Thoracic aorta (tissue), 2 donors: ENCODE measurements around the gene PPP1R14D. TPM values are rescaled to one million over a fixed set of nuclear protein-coding genes. Genes with fewer than 3 reads are reported as not detected.

ENCODE experiments used
- ATAC-seq: fragments of 150-250 bp; one replicate; pipeline ENCODE4 v1.8.0; 2017; ENCODE audit warnings: low read depth; ENCODE audit not compliant: insufficient number of reproducible peaks, low FRiP score
- DNase-seq: peaks from one replicate; pipeline ENCODE4 v3.0.0-alpha.2; 2020; ENCODE audit warnings: low spot score
- H3K27ac ChIP-seq, 2 donors: fragments of 200-600 bp; sonication (generic); 1 replicate in 1 of 2; 2 replicates in 1 of 2; pipeline ENCODE4 v1.5.1; 2016; ENCODE audit warnings: mild to moderate bottlenecking in 2 of 2, moderate library complexity in 2 of 2
- H3K27me3 ChIP-seq: fragments of 200-600 bp; sonication (generic); replicated peaks from 2 replicates; pipeline ENCODE4 v1.6.0; 2016; ENCODE audit warnings: mild to moderate bottlenecking; ENCODE audit not compliant: insufficient read depth
- H3K36me3 ChIP-seq: fragments of 200-600 bp; sonication (generic); one replicate; pipeline ENCODE4 v1.5.1; 2016
- H3K4me1 ChIP-seq, 2 donors: fragments of 200-600 bp; sonication (generic); 1 replicate in 1 of 2; 2 replicates in 1 of 2; pipeline versions ENCODE4 v1.5.1 to v1.6.0; 2016; ENCODE audit warnings: low read depth in 2 of 2, mild to moderate bottlenecking in 1 of 2; ENCODE audit not compliant: control insufficient read depth in 1 of 2
- H3K4me3 ChIP-seq: fragments of 200-600 bp; sonication (generic); 2 replicates; pipeline ENCODE4 v1.5.1; 2016; ENCODE audit warnings: mild to moderate bottlenecking
- H3K9me3 ChIP-seq: fragments of 200-600 bp; sonication (generic); 2 replicates; pipeline ENCODE4 v1.5.1; 2016
- CTCF ChIP-seq: fragments of 200-600 bp; sonication (generic); IDR thresholded peaks from one replicate; pipeline ENCODE4 v1.5.1; 2019; ENCODE audit warnings: antibody characterized with exemption
- total RNA-seq, 2 donors: library from RNA; depleted of rRNA; stranded (reverse); fragments of >200 nt; gene quantifications; one replicate each; pipeline versions ENCODE4 v1.1.0 to v1.2.3, GENCODE V29; 2016

Gene PPP1R14D
- total RNA-seq, 2 donors from 2014 or later = not detected

GRCh38 chr15:40773902-40774301, 54.6 kb downstream of the PPP1R14D start:
- no peak overlapping the region for H3K4me3 ChIP-seq
- H3K9me3 ChIP-seq = no peaks in the 10 kb centered on the region
- H3K36me3 ChIP-seq = peaks cover 64% of the 10 kb centered on the region
- H3K27me3 ChIP-seq = no peaks in the 10 kb centered on the region
- no peaks in the 10 kb centered on the region for H3K4me1 ChIP-seq
- ATAC-seq (no peak), DNase-seq (no peak)
- no peak overlapping the region for H3K27ac ChIP-seq
- TF ChIP-seq CTCF = no peak

- TF ChIP-seq CTCF = no peak
- Histone ChIP-seq H3K4me3 (no peak overlapping the region), H3K27ac (no peak overlapping the region), H3K4me1 (no peaks in the 10 kb centered on the region), H3K9me3 (no peaks in the 10 kb centered on the region), H3K36me3 (peaks cover 60% of the 10 kb centered on the region), H3K27me3 (no peaks in the 10 kb centered on the region)
- ATAC-seq = no peak
- DNase-seq = no peak
These were observed 55.0 kb downstream of the PPP1R14D start for GRCh38 chr15:40773496-40773895.

GRCh38 chr15:40772014-40772413, 56.5 kb downstream of the PPP1R14D start:
- no peak overlapping the region for H3K27ac ChIP-seq
- no peak for ATAC-seq

GRCh38 chr15:40771242-40771641, 57.3 kb downstream of the PPP1R14D start:
- no peaks in the 10 kb centered on the region for H3K9me3 ChIP-seq
- H3K4me3 ChIP-seq = no peak overlapping the region
- DNase-seq (no peak), ATAC-seq (no peak)
- no peaks in the 10 kb centered on the region for H3K27me3 ChIP-seq
- no peak for TF ChIP-seq CTCF
- peaks cover 40% of the 10 kb centered on the region for H3K36me3 ChIP-seq
- peaks cover 2 to 7% of the 10 kb centered on the region in 2 donors for H3K4me1 ChIP-seq
- H3K27ac ChIP-seq = no peak overlapping the region

More at GRCh38 chr15:40772014-40772413, 56.5 kb downstream of the PPP1R14D start:
- no peaks in the 10 kb centered on the region for H3K4me1 ChIP-seq
- H3K4me3 ChIP-seq = no peak overlapping the region
- H3K36me3 ChIP-seq = peaks cover 47% of the 10 kb centered on the region
- H3K27me3 ChIP-seq = no peaks in the 10 kb centered on the region
- DNase-seq = no peak
- no peaks in the 10 kb centered on the region for H3K9me3 ChIP-seq
- no peak for TF ChIP-seq CTCF

- no peak for DNase-seq
- peaks cover 30% of the 10 kb centered on the region for H3K36me3 ChIP-seq
- peaks cover 12 to 17% of the 10 kb centered on the region in 2 donors for H3K4me1 ChIP-seq
These were observed 58.3 kb downstream of the PPP1R14D start for GRCh38 chr15:40770147-40770721.

More at GRCh38 chr15:40770147-40770721, 58.3 kb downstream of the PPP1R14D start:
- Histone ChIP-seq H3K27ac (no peak overlapping the region), H3K4me3 (no peak overlapping the region), H3K9me3 (no peaks in the 10 kb centered on the region), H3K27me3 (no peaks in the 10 kb centered on the region)
- no peak for TF ChIP-seq CTCF
- no peak for ATAC-seq
